HT-29 (cell line): Measurements from ENCODE around the gene ZSCAN31. TPM values are rescaled to one million over a fixed set of nuclear protein-coding genes. Genes with fewer than 3 reads are reported as not detected.
"Not testable (repeated sequence)": the region's sequence is repeated elsewhere in the genome, so short reads cannot be mapped to it uniquely, and the experiment has no call there.

Experiments
- DNase-seq: peaks from one replicate; pipeline ENCODE4 v3.0.0-alpha.2; 2015; ENCODE audit warnings: low spot score
- small RNA-seq: library from RNA; depleted of rRNA; stranded (forward); fragments of <200 nt; gene quantifications from one replicate; pipeline ENCODE3, GENCODE V24; 2014
- total RNA-seq: library from RNA; depleted of rRNA; stranded (reverse); fragments of >200 nt; shearing (Covaris generic); gene quantifications from 2 replicates; pipeline ENCODE4 v1.2.3, GENCODE V29; 2014; rRNA removed

ZSCAN31 gene
- total RNA-seq, 1 experiment from 2014 or later = 3.1 TPM

GRCh38 chr6:28323813-28324424 lies 12.0 kb downstream of the ZSCAN31 start:
- DNase-seq = no peak

- DNase-seq = no peak
Measured at GRCh38 chr6:28322661-28323060, 13.3 kb downstream of the ZSCAN31 start.

DNA sequence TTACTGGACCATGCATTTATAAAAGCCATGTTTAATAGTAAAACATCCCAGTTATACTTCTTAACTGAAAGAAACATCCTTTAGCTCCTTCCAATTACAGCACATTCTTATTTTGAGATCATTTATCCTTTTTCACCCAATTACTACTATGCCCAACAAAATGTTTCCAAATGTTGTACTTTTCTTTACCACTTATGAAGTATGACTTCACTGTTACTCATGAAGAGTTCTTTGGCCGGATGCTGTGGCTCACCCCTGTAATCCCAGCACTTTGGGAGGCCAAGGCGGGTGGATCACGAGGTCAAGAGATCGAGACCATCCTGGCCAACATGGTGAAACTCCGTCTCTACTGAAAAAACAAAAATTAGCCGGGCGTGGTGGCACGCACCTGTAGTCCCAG lies 18.1 kb downstream of the ZSCAN31 start:
- not testable (repeated sequence) for DNase-seq

GRCh38 chr6:28315628-28316027 lies 20.3 kb downstream of the ZSCAN31 start:
- no peak for DNase-seq

DNA sequence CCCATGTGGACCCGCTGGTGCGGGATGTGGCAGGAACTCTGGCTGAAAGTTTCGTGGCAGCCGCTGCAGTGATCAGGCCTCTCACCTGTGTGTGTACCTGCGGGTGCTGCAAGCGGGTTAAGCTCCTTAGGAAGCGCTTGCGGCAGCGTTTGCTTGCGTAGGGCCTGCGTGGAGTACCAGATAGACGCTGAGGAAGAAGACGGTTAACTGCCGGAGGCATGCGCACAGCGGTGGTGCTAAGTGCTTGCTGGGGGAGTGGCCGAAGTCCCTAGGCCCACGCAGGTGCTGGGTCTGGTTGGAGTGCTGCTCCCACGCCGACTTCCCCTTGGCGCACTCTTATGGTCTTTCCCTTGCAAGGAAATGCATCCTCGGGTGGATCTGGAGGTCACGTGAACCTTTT lies 23.0 kb downstream of the ZSCAN31 start:
- no peak for DNase-seq

- no peak for DNase-seq
Measured at GRCh38 chr6:28311139-28311823, 24.7 kb downstream of the ZSCAN31 start.

- DNase-seq = not testable (repeated sequence)
Measured at GRCh38 chr6:28306363-28306762, 29.6 kb downstream of the ZSCAN31 start.

GRCh38 chr6:28303570-28303969 lies 32.4 kb downstream of the ZSCAN31 start:
- DNase-seq = no peak

GRCh38 chr6:28296520-28297060 lies 39.4 kb downstream of the ZSCAN31 start:
- no peak for DNase-seq

DNA sequence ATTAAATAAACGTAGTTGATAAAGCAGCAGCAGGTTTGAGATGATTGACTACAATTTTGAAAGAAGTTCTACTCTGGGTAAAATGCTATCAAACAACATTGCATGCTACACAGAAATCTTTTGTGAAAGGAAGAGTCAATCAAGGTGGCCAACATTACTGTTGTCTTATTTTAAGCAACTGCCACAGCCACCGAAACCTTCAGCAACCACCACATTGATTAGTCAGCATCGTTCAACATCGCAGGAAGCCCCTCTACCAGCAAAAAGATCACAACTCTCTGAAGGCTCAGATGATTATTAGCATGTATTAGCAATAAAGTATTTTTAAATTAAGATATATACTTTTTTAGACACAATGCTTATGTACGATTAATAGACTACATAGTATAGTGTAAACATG lies 40.6 kb downstream of the ZSCAN31 start:
- no peak for DNase-seq

DNA sequence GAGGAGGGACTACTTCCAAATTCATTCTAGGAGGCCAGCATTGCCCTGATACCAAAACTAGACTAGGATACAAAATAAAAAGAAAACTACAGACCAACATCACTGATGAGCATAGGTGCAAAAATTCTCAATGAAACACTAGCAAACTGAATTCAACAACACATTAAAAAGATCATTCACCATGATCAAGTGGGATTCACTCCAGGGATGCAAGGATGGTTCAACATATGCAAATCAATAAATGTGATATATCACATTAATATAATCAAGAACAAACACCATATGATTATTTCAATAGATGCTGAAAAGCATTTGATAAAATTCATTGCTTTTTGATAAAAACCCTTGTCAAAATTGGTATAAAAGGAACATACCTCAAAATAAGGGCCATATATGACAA lies 44.4 kb downstream of the ZSCAN31 start:
- DNase-seq = no peak

DNA sequence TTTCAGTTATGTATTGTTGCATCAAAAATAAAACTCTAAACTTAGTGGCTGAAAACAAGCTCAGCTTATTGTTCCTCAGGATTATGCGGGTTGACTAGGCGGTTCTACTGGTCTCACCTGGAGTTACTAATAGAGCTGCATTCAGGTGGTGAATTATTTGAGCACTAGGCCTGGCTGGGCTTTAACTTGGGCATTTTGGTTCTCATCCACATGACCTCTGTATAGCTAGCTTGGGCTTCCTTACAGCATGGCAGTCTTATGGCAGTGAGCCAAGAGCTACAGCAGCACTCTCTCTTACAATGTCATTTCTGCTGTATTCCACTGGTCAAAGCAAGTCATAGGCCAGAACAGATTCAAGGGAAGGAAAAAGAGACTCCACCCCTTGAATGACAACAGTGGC lies 53.0 kb downstream of the ZSCAN31 start:
- DNase-seq = no peak

DNA sequence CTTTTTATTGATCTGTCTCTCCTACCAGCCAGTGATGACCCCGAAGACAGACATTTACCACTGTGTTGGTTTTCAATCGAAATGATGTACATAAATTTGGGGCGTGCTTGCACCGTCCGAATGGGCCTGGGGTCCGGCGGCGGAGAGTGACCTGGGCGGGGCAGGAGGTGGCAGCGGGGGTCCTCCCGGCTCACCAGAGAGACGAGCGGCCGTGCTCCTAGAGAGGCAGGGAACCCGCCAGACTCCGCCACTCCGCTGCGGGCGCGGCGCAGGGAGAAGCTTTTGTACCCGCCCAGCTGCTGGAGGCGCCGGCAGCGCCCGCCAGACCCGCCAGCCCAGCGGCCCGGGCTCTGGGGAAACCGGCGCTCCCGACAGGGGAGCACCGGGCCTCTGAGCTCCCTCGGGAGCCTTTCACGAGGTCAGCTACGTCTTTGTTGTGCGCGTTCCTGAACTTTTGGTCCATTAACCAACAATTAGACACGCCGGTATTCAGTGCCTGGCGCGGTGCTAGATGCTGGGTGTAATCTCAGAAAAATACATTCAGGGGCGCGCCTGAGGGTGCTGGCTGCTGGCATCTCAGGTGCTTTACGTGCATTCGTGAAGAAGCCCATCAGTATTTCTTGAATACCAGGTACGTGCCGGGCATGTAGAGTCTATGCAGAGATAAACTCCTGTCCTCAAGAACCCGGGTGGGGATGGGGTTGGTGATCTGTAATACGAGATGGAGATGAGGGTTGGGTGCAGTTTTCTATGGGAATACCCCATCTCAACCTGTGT lies 54.5 kb downstream of the ZSCAN31 start, which contains the start of gene PGBD1:
Gene PGBD1, plus strand, starts transcription at position 285 of the 777 bp plus-strand sequence. CDS start 2,242 bp downstream, outside the sequence.
- DNase-seq = peak; percentile 62

GRCh38 chr6:28280595-28281287 lies 55.2 kb downstream of the ZSCAN31 start:
- no peak for DNase-seq

GRCh38 chr6:28277746-28278145 lies 58.2 kb downstream of the ZSCAN31 start:
- DNase-seq = no peak

DNA sequence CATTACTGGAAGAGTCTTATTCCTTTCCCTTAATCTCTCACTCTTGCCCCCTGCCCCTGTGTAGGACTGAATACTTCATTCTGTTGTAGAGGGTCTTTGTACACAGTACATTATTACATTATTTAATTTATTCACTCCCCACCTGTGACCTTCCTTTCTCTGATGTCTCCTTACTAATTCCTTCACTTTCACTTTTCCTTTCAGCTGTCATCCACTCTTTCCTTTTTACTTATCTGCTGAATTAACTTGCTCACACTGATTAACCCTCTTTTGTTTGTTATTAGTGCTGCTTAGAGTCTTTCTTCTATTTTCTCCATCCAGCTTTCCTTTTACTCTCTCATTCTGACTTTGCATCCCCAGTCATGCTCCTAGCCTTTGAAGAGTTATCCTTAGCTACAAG lies 61.1 kb downstream of the ZSCAN31 start:
- no peak for DNase-seq

Small RNA genes lying within 50 kb of the gene (small RNA-seq; reads per million reads assigned to genes)
- gene AL021997.1 (not detected), gene AL021997.2 (not detected)

Other genes with a start within 250 kb of the ZSCAN31 start
- gene ZSCAN16, start 211.5 kb downstream of the ZSCAN31 start, total RNA-seq = 4.5 and 5.8 TPM in 2 replicates
- gene ZKSCAN8, start 194.3 kb downstream of the ZSCAN31 start, total RNA-seq = 5.3 and 5.7 TPM in 2 replicates
- gene ZSCAN9, start 110.9 kb downstream of the ZSCAN31 start, total RNA-seq = 6.8 and 6.9 TPM in 2 replicates
- gene ZKSCAN4, start 83.9 kb downstream of the ZSCAN31 start, total RNA-seq = 0.60 and 1.0 TPM in 2 replicates
- not detected in 2 replicates for gene NKAPL, start 76.9 kb downstream of the ZSCAN31 start, total RNA-seq
- gene ZSCAN26, start 69.0 kb downstream of the ZSCAN31 start, total RNA-seq = 1.0 and 3.2 TPM in 2 replicates
- gene PGBD1, start 54.6 kb downstream of the ZSCAN31 start, total RNA-seq = 0.97 and 1.2 TPM in 2 replicates
- gene ZKSCAN3, start 13.8 kb upstream of the ZSCAN31 start, total RNA-seq = 0.53 and 0.60 TPM in 2 replicates
- gene ZSCAN12, start 63.6 kb upstream of the ZSCAN31 start, total RNA-seq = 2.1 TPM in 2 replicates
- 0.64 and 1.1 TPM in 2 replicates for gene ZSCAN23, start 107.3 kb upstream of the ZSCAN31 start, total RNA-seq
- gene GPX6, start 179.6 kb upstream of the ZSCAN31 start, total RNA-seq = not detected in 2 replicates
- not detected in 2 replicates for gene GPX5, start 189.7 kb upstream of the ZSCAN31 start, total RNA-seq